Measurements from ENCODE around the gene FAM76A.
A peak's percentile ranks its signal among the peaks of the same experiment; 100 is the strongest.
"Not testable (repeated sequence)": the region's sequence is repeated elsewhere in the genome, so short reads cannot be mapped to it uniquely, and the experiment has no call there.

Gene FAM76A

GRCh38 chr1:27725374-27726172, at the start of gene FAM76A:
TSS of gene FAM76A (plus strand) at chr1:27725961. CDS start at chr1:27726081, 120 bp downstream.
- peak; percentile 97 for DNase-seq

GRCh38 chr1:27676410-27676809, 49.4 kb upstream of the FAM76A start:
- no peak for DNase-seq

GRCh38 chr1:27678747-27679146, 47.0 kb upstream of the FAM76A start:
- no peak for DNase-seq

- DNase-seq, result not testable (repeated sequence)
These were observed 45.5 kb upstream of the FAM76A start for GRCh38 chr1:27680225-27680791.

GRCh38 chr1:27681580-27681979, 44.2 kb upstream of the FAM76A start:
- DNase-seq, result not testable (repeated sequence)

- DNase-seq, result no peak
These were observed 43.3 kb upstream of the FAM76A start for GRCh38 chr1:27682351-27682944.

- DNase-seq, result no peak
These were observed 41.6 kb upstream of the FAM76A start for GRCh38 chr1:27684176-27684575.

GRCh38 chr1:27686223-27686990, 39.4 kb upstream of the FAM76A start:
- DNase-seq, result no peak

GRCh38 chr1:27687906-27688305, 37.9 kb upstream of the FAM76A start:
- no peak for DNase-seq

- DNase-seq, result no peak
These were observed 36.2 kb upstream of the FAM76A start for GRCh38 chr1:27689423-27690173.

GRCh38 chr1:27690183-27690582, 35.6 kb upstream of the FAM76A start:
- no peak for DNase-seq

- DNase-seq, result not testable (repeated sequence)
These were observed 28.9 kb upstream of the FAM76A start for GRCh38 chr1:27696835-27697234.

- no peak for DNase-seq
These were observed 20.8 kb upstream of the FAM76A start for GRCh38 chr1:27704958-27705357.

GRCh38 chr1:27705545-27705944, 20.2 kb upstream of the FAM76A start:
- DNase-seq, result no peak

- no peak for DNase-seq
These were observed 15.2 kb upstream of the FAM76A start for GRCh38 chr1:27710574-27710973.

- no peak for DNase-seq
These were observed 12.5 kb upstream of the FAM76A start for GRCh38 chr1:27713139-27713725.

GRCh38 chr1:27713869-27714513, 11.8 kb upstream of the FAM76A start:
- no peak for DNase-seq

GRCh38 chr1:27716262-27716895, 9.4 kb upstream of the FAM76A start:
- no peak for DNase-seq

GRCh38 chr1:27719286-27720251, 6.2 kb upstream of the FAM76A start:
- DNase-seq, result no peak

GRCh38 chr1:27724961-27725373, 794 bp upstream of the FAM76A start:
- no peak for DNase-seq

Data from NK-92 treated with Interleukin-12 subunit alpha and Interleukin-12 subunit beta, amount 100 ng/mL, for 24 hours (cell line).